GM23338 (cell line): ENCODE measurements around the gene NDC1. TPM values are rescaled to one million over a fixed set of nuclear protein-coding genes. Genes with fewer than 3 reads are reported as not detected.

Experiments
- ATAC-seq: fragments of 200-7000 bp; cut with Tn5 transposase; 3 replicates; pipeline ENCODE4 v1.9.1; 2020
- DNase-seq: peaks from one replicate; pipeline ENCODE4 v3.0.0-alpha.2; 2015; ENCODE audit warnings: low spot score
- H2AFZ ChIP-seq: fragments of 200-600 bp; sonication (generic); 2 replicates; pipeline ENCODE4 v1.8.0; 2016; ENCODE audit warnings: antibody characterized with exemption, mild to moderate bottlenecking, moderate library complexity
- H3F3A ChIP-seq: fragments of 200-600 bp; sonication (generic); replicated peaks from 2 replicates; pipeline ENCODE4 v1.8.0; 2017; ENCODE audit warnings: antibody characterized with exemption, mixed run types, low read depth
- H3K27ac ChIP-seq: fragments of 200-600 bp; sonication (generic); 2 replicates; pipeline ENCODE4 v1.6.1; 2016; ENCODE audit warnings: low read depth
- H3K27me3 ChIP-seq: fragments of 200-600 bp; sonication (generic); 2 replicates; pipeline ENCODE4 v1.8.0; 2016; ENCODE audit warnings: mild to moderate bottlenecking, mixed run types, moderate library complexity; ENCODE audit not compliant: insufficient read depth
- H3K36me3 ChIP-seq: fragments of 200-600 bp; sonication (generic); 2 replicates; pipeline ENCODE4 v1.8.0; 2016; ENCODE audit warnings: mild to moderate bottlenecking; ENCODE audit not compliant: insufficient read depth
- H3K4me1 ChIP-seq: fragments of 200-600 bp; sonication (generic); 2 replicates; pipeline ENCODE4 v1.8.0; 2016; ENCODE audit warnings: mild to moderate bottlenecking, moderate library complexity; ENCODE audit not compliant: insufficient read depth
- H3K4me2 ChIP-seq: fragments of 200-600 bp; sonication (generic); 2 replicates; pipeline ENCODE4 v1.7.1; 2017; ENCODE audit warnings: mixed run types
- H3K4me3 ChIP-seq: fragments of 200-600 bp; sonication (generic); 2 replicates; pipeline ENCODE4 v1.6.1; 2016; ENCODE audit warnings: mixed run types
- H3K79me2 ChIP-seq: fragments of 200-600 bp; sonication (generic); replicated peaks from 2 replicates; pipeline ENCODE4 v1.8.0; 2017; ENCODE audit warnings: mild to moderate bottlenecking; ENCODE audit not compliant: insufficient read depth
- H3K9me2 ChIP-seq: fragments of 200-600 bp; sonication (generic); 2 replicates; pipeline ENCODE4 v1.8.0; 2017; ENCODE audit not compliant: insufficient read depth
- H4K20me1 ChIP-seq: fragments of 200-600 bp; sonication (generic); replicated peaks from 2 replicates; pipeline ENCODE4 v1.8.0; 2017; ENCODE audit warnings: mild to moderate bottlenecking; ENCODE audit not compliant: insufficient read depth
- H3K27ac Mint-ChIP-seq: 2 replicates; pipeline ENCODE4 v1.8.0; 2020; ENCODE audit warnings: inconsistent platforms, mild to moderate bottlenecking, moderate library complexity, mixed read lengths
- H3K27me3 Mint-ChIP-seq: 3 replicates; pipeline ENCODE4 v1.8.0; 2022; ENCODE audit warnings: low read depth, mild to moderate bottlenecking, moderate library complexity, mixed read lengths, inconsistent platforms; ENCODE audit not compliant: insufficient read depth, poor library complexity
- H3K36me3 Mint-ChIP-seq: 3 replicates; pipeline ENCODE4 v1.8.0; 2021; ENCODE audit warnings: low read depth, mild to moderate bottlenecking, inconsistent platforms, moderate library complexity, mixed read lengths
- H3K4me1 Mint-ChIP-seq: 3 replicates; pipeline ENCODE4 v1.8.0; 2020; ENCODE audit warnings: mild to moderate bottlenecking, inconsistent platforms, mixed read lengths
- H3K4me3 Mint-ChIP-seq: 3 replicates; pipeline ENCODE4 v1.8.0; 2021; ENCODE audit warnings: moderate library complexity, mild to moderate bottlenecking, inconsistent platforms, mixed read lengths
- H3K9me3 Mint-ChIP-seq: 3 replicates; pipeline ENCODE4 v1.8.0; 2020; ENCODE audit warnings: moderate library complexity, mild to moderate bottlenecking, inconsistent platforms, mixed read lengths
- CTCF ChIP-seq, 2 experiments: fragments of 200-600 bp in 1 of 2; sonication (generic) in 1 of 2; conservative IDR thresholded peaks; 2 replicates each; pipeline versions ENCODE4 v1.5.1 to v1.6.1; 2016 to 2017; ENCODE audit warnings: antibody characterized with exemption in 2 of 2, low read depth in 2 of 2, mild to moderate bottlenecking in 2 of 2, moderate library complexity in 1 of 2
- ETS1 ChIP-seq: IDR thresholded peaks from 2 replicates; pipeline ENCODE4 v1.6.1; 2016; ENCODE audit warnings: antibody characterized with exemption
- EZH2 ChIP-seq: fragments of 200-600 bp; sonication (generic); IDR thresholded peaks from one replicate; pipeline ENCODE4 v1.8.0; 2017; ENCODE audit warnings: antibody characterized with exemption, mild to moderate bottlenecking, low read depth; ENCODE audit not compliant: unreplicated experiment
- JUNB ChIP-seq: IDR thresholded peaks from one replicate; pipeline ENCODE4 v1.6.1; 2016; ENCODE audit warnings: antibody characterized with exemption; ENCODE audit not compliant: unreplicated experiment
- NANOG ChIP-seq: IDR thresholded peaks from 2 replicates; pipeline ENCODE4 v1.6.1; 2016; ENCODE audit warnings: antibody characterized with exemption, borderline replicate concordance
- REST ChIP-seq: IDR thresholded peaks from one replicate; pipeline ENCODE4 v1.6.1; 2018; ENCODE audit warnings: antibody characterized with exemption; ENCODE audit not compliant: unreplicated experiment
- ZNF114 ChIP-seq: fragments of 250-450 bp; sonication (Bioruptor Pico); IDR thresholded peaks from 2 replicates; pipeline ENCODE4 v1.5.0; 2020; ENCODE audit warnings: mild to moderate bottlenecking, moderate library complexity
- ZNF331 ChIP-seq: fragments of 250-450 bp; sonication (Bioruptor Pico); IDR thresholded peaks from 2 replicates; pipeline ENCODE4 v1.5.0; 2020; ENCODE audit warnings: low read depth, mild to moderate bottlenecking, moderate library complexity
- ZNF462 ChIP-seq: fragments of 250-450 bp; sonication (Bioruptor Pico); IDR thresholded peaks from 2 replicates; pipeline ENCODE4 v1.5.0; 2020; ENCODE audit warnings: mild to moderate bottlenecking, moderate library complexity
- polyA plus RNA-seq: library from polyadenylated mRNA; unstranded; fragments of >200 nt; fragmentation: Nextera tagmentation; extraction: Ambion mirVana; gene quantifications from 2 replicates; pipeline ENCODE4 v1.2.1, GENCODE V29; 2016
- total RNA-seq: library from RNA; depleted of rRNA; stranded (reverse); fragments of >200 nt; shearing (Covaris generic); gene quantifications from 2 replicates; pipeline ENCODE4 v1.2.3, GENCODE V29; 2014

NDC1 gene
- total and polyA plus RNA-seq, 2 experiments from 2014 or later: 19.8 to 100 TPM

- no peak overlapping the region; the same call in 1 of the 2 replicates for H2AFZ ChIP-seq
- H3K9me2 ChIP-seq: no peaks in the 10 kb centered on the region
- no peaks in the 10 kb centered on the region for H3K36me3 ChIP-seq
- H3K79me2 ChIP-seq: no peaks in the 10 kb centered on the region
- H3K27me3 ChIP-seq: no peaks in the 10 kb centered on the region
- no peak overlapping the region for H3K4me3 Mint-ChIP-seq
- H3K36me3 Mint-ChIP-seq: no peaks in the 10 kb centered on the region
- no peaks in the 10 kb centered on the region for H3F3A ChIP-seq
- H3K4me3 ChIP-seq: no peak overlapping the region
- H3K4me2 ChIP-seq: no peak overlapping the region
- no peaks in the 10 kb centered on the region for H4K20me1 ChIP-seq
- no peak for DNase-seq
- TF ChIP-seq ZNF462 (no peak), ZNF331 (CRISPR knock-in tag) (no peak), JUNB (no peak), NANOG (no peak), EZH2 (no peak), ETS1 (no peak), ZNF114 (CRISPR knock-in tag) (no peak), CTCF (conservative IDR thresholded peaks at IDR 0.05; ENCODE audit: low read depth in 2 of 2) (no peak), REST (no peak)
- no peak overlapping the region for H3K27ac ChIP-seq
- H3K4me1 Mint-ChIP-seq: no peaks in the 10 kb centered on the region
- no peak for ATAC-seq
- no peaks in the 10 kb centered on the region for H3K4me1 ChIP-seq
- H3K27me3 Mint-ChIP-seq: peaks cover 8% of the 10 kb centered on the region
- H3K27ac Mint-ChIP-seq: no peak overlapping the region
- no peaks in the 10 kb centered on the region for H3K9me3 Mint-ChIP-seq
Observed at GRCh38 chr1:53747841-53748240, 90.3 kb downstream of the NDC1 start.
